ENCODE measurements around the gene KIRREL1.

KIRREL1 gene

DNA sequence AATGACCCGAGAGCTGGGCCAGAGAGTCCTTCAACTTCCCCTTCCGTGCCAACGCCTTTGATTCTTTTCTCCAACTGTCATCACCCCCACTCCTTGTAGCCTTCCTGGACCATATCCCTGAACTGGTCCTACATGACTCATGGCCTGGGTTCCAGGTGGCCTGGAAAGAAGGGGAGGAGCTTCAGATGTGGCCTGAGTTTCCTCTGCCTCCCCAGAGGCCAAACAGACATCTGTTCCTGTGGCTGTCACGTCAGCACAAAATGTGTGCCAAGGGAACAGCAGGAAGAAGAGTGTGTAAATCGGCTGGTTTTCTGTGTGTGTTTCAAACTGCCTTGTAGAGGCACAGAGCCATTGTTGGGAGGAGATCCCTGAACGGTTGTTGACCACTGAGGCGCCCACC is 24.9 kb upstream of the KIRREL1 start:
- ATAC-seq (ENCODE audit: insufficient read depth, low read depth) = no peak
- Histone ChIP-seq H3K27ac (ENCODE audit: low read length) (no peak overlapping the region), H3K79me2 (ENCODE audit: insufficient read depth, low read length) (no peaks in the 10 kb centered on the region), H3K4me2 (ENCODE audit: insufficient read depth, low read length) (no peak overlapping the region), H3K4me3 (ENCODE audit: low read depth in 1 of 2, low read length in 2 of 2) (no peak overlapping the region), H4K20me1 (ENCODE audit: insufficient read depth, low read length) (no peaks in the 10 kb centered on the region), H3K4me1 (ENCODE audit: insufficient read depth, low read length) (no peaks in the 10 kb centered on the region), H3K36me3 (ENCODE audit: insufficient read depth, low read length) (no peaks in the 10 kb centered on the region), H2AFZ (ENCODE audit: low read depth, low read length) (no peak overlapping the region), H3K27me3 (ENCODE audit: insufficient read depth, low read length, poor library complexity) (no peaks in the 10 kb centered on the region), H3K9ac (ENCODE audit: low read depth, low read length) (no peak overlapping the region), H3K9me3 (ENCODE audit: insufficient read depth, low read length, severe bottlenecking) (peaks cover 5% of the 10 kb centered on the region)
- DNase-seq = no peak
- TF ChIP-seq EZH2 (IDR thresholded peaks at IDR 0.05; ENCODE audit: borderline replicate concordance, low read depth, low read length, severe bottlenecking) (no peak), CTCF (IDR thresholded peaks at IDR 0.05; ENCODE audit: borderline replicate concordance, extremely low read depth, low read length, poor library complexity, severe bottlenecking) (no peak)

- no peak overlapping the region for H3K9ac ChIP-seq (ENCODE audit: low read depth, low read length)
- no peaks in the 10 kb centered on the region for H4K20me1 ChIP-seq (ENCODE audit: insufficient read depth, low read length)
- no peaks in the 10 kb centered on the region for H3K36me3 ChIP-seq (ENCODE audit: insufficient read depth, low read length)
- ATAC-seq (ENCODE audit: insufficient read depth, low read depth) (no peak), DNase-seq (no peak)
- H3K9me3 ChIP-seq (ENCODE audit: insufficient read depth, low read length, severe bottlenecking) = peaks cover 5% of the 10 kb centered on the region
- no peak overlapping the region for H2AFZ ChIP-seq (ENCODE audit: low read depth, low read length)
- H3K4me2 ChIP-seq (ENCODE audit: insufficient read depth, low read length) = no peak overlapping the region
- no peaks in the 10 kb centered on the region for H3K27me3 ChIP-seq (ENCODE audit: insufficient read depth, low read length, poor library complexity)
- no peaks in the 10 kb centered on the region for H3K4me1 ChIP-seq (ENCODE audit: insufficient read depth, low read length)
- TF ChIP-seq CTCF (IDR thresholded peaks at IDR 0.05; ENCODE audit: borderline replicate concordance, extremely low read depth, low read length, poor library complexity, severe bottlenecking) (no peak), EZH2 (IDR thresholded peaks at IDR 0.05; ENCODE audit: borderline replicate concordance, low read depth, low read length, severe bottlenecking) (no peak)
- no peak overlapping the region for H3K4me3 ChIP-seq (ENCODE audit: low read depth in 1 of 2, low read length in 2 of 2)
- H3K27ac ChIP-seq (ENCODE audit: low read length) = no peak overlapping the region
- no peaks in the 10 kb centered on the region for H3K79me2 ChIP-seq (ENCODE audit: insufficient read depth, low read length)
Observed at GRCh38 chr1:157968946-157969345, 24.5 kb upstream of the KIRREL1 start.

- peak; percentile 53; the same call in 1 of the 3 replicates for ATAC-seq (ENCODE audit: insufficient read depth, low read depth)
Observed at GRCh38 chr1:157969697-157970485, 23.6 kb upstream of the KIRREL1 start.

More at GRCh38 chr1:157969697-157970485, 23.6 kb upstream of the KIRREL1 start:
- Histone ChIP-seq H3K27ac (ENCODE audit: low read length) (no peak overlapping the region), H3K79me2 (ENCODE audit: insufficient read depth, low read length) (no peaks in the 10 kb centered on the region), H2AFZ (ENCODE audit: low read depth, low read length) (no peak overlapping the region), H4K20me1 (ENCODE audit: insufficient read depth, low read length) (no peaks in the 10 kb centered on the region), H3K4me2 (ENCODE audit: insufficient read depth, low read length) (no peak overlapping the region), H3K4me1 (ENCODE audit: insufficient read depth, low read length) (no peaks in the 10 kb centered on the region), H3K36me3 (ENCODE audit: insufficient read depth, low read length) (no peaks in the 10 kb centered on the region), H3K27me3 (ENCODE audit: insufficient read depth, low read length, poor library complexity) (peaks cover 3% of the 10 kb centered on the region), H3K4me3 (ENCODE audit: low read depth in 1 of 2, low read length in 2 of 2) (no peak overlapping the region), H3K9ac (ENCODE audit: low read depth, low read length) (no peak overlapping the region), H3K9me3 (ENCODE audit: insufficient read depth, low read length, severe bottlenecking) (peaks cover 5% of the 10 kb centered on the region)
- peak; percentile 44 for DNase-seq
- TF ChIP-seq EZH2 (IDR thresholded peaks at IDR 0.05; ENCODE audit: borderline replicate concordance, low read depth, low read length, severe bottlenecking) (no peak), CTCF (IDR thresholded peaks at IDR 0.05; ENCODE audit: borderline replicate concordance, extremely low read depth, low read length, poor library complexity, severe bottlenecking) (peak; percentile 84)
